HG02973 (cell line): ENCODE data around the gene MLLT11.
"Not testable (repeated sequence)": the region's sequence is repeated elsewhere in the genome, so short reads cannot be mapped to it uniquely, and the experiment has no call there.

Experiments used
- ATAC-seq: cut with Tn5 transposase; IDR thresholded peaks from one replicate; pipeline ENCODE4 v1.9.1; 2021; ENCODE audit warnings: moderate library complexity; ENCODE audit not compliant: unreplicated experiment

Gene MLLT11

DNA sequence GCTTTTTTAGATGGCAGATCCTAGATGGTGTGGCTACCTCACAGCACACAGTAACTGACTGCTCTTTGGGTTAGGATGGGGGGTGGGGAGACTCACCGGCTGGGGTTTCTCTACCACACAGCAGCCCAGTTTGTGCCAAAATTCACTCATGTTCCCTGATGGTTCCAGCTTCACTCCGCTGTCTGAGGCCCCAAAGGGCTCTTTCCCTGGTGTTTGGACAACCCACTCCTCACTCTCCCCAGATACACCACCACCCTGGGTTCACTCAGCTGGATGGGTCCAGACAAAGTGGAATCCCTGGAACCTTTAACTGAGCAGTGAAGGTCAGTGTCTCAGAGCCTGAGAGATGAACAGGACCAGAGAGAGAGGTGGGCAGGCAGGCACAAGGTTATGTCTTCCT lies 4.6 kb upstream of the MLLT11 start:
- ATAC-seq = no peak

DNA sequence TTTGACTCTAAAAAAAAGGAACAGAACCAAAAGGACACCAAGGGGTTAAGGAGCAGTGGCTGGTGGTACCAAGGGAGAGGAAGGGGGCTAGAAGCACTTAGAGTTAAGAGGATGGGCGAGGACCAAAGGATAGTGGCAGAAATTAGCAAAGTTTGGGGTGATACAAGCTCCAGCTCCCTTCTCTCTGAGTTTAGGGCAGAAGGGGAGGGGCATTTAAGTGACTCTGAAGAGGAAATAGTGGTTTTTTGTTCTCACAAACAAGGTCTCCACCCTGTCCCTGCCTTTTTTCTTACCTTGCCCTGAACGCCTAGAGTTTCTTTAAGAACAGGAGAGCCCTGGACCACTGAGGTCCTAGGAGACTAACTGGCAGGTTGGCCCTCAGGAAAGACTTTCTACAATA lies 4.0 kb upstream of the MLLT11 start:
- no peak for ATAC-seq

DNA sequence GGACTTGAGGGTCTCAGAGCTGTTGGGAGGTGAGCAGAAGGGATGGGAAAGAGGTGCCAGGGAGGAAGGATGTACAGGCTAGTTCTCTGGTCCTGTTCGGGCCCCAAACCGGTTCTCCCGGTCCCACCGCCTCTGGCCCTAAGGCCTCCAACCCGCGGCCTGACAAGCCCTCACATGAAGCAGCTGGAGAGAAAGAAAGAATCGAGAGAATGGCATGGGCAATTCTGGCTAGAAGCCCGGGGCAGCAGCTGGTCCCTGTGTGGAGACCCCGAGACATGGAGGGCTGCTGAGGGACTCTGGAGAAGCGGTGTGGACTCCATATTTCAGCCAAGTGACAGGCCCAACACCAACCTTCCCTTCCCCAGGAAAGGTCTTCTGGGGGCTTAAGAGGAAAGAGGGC lies 1.5 kb upstream of the MLLT11 start:
- ATAC-seq = no peak

DNA sequence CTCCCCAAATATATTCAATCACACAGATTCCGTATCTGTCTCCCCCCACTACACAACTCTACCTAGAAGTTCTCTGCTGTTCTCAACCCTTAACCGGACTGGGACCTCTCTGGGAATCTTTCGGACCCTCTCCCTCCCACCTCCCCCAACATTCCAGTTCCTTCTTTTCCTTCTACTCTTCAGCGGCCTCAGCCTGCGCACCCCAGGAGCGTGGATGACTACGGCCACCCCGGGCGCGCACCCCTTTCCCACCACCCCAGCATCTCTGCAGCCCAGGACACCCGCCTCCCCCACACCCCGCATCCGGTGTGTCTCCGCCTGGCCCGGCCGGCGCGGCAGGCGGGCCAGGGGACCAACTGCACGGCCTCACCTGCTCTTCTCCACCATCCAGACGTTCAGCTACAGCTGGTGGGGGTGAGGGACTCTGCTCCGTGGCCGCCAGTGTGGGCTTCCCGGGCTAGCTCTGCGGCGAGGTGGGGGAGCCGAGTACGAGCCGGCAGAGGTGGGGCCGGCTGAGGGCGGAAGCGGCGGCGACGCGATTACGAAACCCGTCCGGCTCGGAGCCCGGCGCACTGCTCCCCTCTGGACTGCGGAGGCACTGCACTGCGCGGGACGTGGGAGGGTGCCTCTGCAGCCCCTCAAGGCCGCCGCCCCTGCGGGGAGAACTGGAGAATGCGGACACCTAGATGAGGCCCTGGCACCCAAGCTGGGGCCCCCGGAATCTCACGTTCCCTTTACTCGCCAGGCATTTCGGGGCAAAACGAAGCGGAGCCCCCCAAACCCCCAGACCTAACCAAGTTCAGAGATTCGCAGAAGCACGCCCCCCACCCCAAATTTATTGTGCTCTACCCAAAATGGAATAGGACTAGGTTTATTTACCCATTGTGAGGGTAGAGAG lies 839 bp upstream of the MLLT11 start, which contains the start of gene CDC42SE1:
CDC42SE1 (minus strand) TSS at position 514 of the 898 bp plus-strand sequence. CDS start 3,892 bp downstream, outside the sequence.
- peak; percentile 71 for ATAC-seq

DNA sequence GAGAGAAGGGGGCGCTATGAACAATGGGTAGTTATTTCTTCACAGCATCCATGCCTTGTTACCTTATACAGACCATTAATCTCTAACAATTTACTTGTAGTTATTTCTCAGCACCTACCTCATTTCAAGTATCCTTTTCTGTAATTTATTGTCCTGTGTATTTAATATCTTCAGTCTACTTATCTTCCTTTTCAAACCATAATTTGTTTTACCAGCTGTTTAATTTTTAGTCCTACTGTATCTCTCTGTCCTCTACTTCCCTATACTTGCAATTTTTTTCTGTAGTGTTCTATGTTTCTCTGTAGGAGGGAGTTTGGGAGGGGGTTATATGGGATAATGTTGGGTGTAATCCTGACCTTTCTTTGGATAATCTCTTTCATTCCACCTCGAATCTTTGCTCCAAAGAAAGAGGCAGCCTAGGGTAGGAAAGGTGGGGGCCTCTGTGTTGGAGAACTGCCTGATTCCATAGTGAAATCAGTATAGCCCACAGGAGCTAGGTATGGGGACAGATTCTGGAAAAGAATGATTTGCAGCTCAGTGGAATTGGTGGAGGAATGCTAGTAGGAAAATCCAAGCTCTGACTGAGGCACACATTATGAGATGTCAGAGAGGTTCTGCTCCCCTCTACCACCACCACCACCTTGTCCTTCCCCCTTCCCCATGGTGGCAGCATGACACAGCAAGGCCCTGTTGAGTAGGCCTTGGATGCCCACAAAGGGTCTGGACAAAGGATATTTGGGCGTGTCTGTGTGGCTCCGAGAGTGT lies 642 bp downstream of the MLLT11 start:
- ATAC-seq = no peak

DNA sequence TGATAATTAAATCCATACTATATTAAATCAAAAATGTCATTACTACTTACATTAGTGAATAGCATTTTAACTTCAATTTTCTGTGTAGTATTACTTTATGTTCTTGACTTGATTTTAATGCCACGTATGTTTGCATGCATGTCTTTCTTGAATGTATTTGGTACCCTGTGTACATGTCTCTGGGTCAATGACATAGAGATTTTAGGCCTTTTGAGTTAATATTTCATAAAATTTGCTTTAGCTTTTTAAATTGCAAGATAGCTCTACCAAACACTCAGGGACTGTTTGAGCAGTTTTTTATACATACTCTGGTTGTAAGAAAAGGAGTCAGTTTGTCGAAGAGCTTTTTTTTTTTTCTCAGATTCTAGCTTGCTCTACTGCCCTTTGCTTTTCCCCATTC lies 1.5 kb downstream of the MLLT11 start:
- no peak for ATAC-seq

DNA sequence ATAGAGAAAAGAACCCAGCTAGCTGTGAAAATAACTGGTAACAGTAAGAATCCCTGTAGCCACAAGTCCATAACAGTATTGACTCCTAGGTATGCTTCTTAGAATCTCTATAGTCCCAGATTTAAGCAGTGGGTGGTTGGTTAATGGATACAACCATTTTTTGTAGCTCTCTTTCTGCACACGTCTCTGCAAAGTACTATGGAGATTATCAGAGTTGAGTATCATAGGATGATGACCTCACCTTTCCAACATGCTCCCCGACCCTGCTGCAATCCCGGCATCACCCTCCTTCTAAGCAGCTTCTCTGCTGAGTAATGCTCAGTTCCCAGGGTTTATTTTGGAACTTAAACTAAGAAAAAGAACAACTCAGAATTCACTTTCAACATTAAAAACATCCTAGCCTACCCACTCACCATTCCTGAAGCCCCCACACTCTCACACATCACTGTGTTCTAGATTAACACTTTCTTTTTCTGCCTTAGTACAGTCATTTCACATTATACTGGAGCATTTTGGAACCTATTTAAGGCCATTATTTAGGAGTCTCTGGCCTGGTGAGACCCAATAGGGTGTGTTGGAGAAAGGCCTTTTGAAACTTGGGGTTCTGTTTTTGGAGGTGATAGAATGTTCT lies 2.7 kb downstream of the MLLT11 start:
- no peak for ATAC-seq

DNA sequence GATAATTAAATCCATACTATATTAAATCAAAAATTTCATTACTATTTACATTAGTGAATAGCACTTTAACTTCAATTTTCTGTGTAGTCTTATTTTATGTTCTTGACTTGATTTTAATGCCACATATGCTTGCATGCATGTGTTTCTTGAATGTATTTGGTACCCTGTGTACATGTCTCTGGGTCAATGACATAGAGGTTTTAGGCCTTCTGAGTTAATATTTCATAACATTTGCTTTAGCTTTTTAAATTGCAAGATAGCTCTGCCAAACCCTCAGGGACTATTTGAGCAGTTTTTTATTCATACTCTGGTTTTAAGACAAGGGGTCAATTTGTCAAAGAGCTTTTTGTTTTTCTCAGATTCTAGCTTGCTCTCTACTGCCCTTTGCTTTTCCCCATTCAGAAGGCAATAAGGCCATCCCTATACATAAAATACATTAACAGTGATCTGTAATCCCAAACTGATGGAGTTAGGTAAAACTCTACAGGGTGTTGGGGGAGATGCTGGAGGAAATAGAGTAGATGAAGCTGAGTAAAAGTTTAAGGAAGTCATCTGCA lies 5.0 kb downstream of the MLLT11 start:
- no peak for ATAC-seq

DNA sequence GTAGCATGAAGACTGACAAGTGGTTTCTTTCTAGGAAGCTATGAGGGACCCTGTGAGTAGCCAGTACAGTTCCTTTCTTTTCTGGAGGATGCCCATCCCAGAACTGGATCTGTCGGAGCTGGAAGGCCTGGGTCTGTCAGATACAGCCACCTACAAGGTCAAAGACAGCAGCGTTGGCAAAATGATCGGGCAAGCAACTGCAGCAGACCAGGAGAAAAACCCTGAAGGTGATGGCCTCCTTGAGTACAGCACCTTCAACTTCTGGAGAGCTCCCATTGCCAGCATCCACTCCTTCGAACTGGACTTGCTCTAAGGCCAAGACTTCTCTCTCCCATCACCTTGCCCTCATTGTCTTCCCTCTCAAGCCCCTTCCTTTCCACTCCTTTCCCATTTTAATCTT lies 7.0 kb downstream of the MLLT11 start:
- ATAC-seq = no peak

DNA sequence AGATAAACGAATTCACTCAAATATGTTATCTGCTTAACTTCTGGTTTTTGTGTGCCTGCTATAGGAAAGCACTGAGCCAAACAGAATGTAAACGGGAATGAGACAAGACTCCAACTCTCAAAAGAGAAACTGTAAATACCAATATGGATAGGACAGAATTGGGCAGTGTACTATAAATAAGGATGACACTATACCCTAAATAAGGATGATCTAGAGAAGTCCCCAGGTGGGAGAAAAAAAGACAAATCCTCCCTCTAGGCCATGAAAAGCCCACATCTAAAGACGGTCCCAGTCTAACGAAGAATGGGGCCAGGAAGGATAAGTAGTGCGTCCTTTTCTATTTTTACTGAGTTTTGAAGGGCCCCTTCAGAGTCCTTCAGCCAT lies 8.9 kb downstream of the MLLT11 start:
- no peak for ATAC-seq

DNA sequence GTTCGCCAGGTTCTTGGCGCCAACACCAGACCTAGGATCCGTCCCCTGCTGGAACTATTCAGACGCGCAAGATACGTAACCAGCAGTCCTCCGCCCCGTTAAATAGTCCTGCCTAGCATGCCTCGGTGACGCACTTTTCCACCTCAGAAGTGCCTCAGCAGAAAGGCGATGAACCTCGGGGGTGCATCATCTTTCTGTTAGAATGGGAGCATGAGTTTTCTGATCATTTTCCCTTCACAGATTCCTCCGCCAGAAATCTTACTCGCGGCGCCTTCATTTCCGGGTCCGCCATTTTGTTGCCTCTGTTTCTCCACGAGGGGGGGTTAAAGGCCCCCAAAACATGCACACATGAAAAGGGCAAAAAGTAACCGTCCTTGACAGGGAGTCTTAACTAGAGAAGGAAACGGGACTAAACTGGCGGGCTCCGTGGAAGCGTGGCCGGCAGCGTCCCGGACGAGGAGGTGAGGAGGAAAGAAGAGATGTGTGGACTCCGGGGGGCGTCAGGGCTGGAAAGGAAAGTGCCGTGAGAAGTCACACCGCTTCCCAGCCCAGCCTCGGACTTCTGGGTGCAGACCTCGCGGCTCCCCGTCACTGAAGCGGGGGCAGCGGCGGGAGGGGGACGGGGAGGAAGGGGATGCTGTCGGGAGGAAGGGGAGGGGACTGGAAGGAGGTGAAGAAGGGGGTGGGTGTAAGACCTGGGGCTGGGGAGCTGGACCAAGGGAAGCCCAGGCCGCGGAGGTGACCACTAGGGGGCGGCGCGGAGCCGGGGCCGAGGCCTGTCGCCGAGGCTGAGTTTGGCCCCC lies 10.5 kb downstream of the MLLT11 start, which contains the start of gene GABPB2:
GABPB2 (plus strand) TSS at position 288 of the 803 bp plus-strand sequence. CDS start 17,429 bp downstream, outside the sequence.
- ATAC-seq = peak; percentile 67

DNA sequence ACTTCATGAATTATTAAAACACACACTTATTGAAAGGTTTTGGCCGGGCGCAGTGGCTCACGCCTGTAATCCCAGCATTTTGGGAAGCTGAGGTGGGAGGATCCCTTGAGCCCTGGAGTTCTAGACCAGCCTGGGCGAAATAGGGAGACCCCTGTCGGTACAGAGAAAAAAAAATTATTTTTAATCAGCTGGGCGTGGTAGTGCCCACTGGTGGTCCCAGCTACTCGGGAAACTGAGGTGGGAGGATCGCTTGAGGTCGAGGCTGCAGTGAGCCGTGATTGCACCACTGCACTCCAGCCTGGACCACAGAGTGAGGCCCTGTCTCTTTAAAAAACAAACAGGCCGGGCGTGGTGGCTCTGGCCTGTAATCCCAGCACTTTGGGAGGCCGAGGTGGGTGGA lies 12.0 kb downstream of the MLLT11 start:
- ATAC-seq = no peak

DNA sequence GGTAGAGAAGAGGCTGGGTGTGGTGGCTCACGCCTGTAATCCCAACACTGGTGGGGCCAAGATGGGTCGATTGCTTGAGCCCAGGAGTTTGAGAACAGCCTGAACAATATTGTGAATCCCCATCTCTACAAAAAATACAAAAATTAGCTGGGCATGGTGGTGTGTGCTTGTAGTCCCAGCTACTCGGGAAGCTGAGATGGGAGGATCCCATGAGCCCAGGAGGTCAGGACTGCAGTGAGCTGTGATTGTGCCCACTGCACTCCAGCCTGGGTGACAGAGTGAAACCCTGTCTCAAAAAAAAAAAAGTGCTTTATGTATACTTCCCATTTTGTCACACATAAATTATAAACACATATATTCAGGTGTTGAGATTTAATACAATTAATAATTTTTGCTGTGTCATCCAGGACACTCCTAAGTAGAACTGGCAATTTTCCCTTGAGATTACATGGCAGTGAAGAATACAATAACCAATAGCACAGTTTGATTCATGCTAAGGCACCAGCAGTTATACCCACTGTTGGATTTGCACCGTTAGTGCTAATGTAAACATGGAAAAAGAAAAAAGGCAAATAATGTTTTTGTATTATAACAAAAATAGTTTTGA lies 25.9 kb downstream of the MLLT11 start:
- ATAC-seq = no peak

DNA sequence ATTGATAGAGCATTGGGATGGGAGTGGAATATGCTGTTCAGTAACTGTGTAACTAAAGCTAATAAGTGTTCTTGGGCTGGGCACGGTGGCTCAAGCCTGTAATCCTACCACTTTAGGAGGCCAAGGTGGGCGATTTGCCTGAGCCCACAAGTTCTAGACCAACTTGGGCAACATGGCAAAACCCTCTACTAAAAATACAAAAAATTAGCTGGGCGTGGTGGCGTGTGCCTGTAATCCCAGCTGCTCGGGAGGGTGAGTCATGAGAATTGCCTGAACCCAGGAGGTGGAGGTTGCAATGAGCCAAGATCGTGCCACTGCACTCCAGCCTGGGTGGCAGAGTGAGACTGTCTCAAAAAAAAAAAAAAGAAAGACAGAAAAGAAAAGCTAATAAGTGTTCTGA lies 37.2 kb downstream of the MLLT11 start:
- ATAC-seq = not testable (repeated sequence)

DNA sequence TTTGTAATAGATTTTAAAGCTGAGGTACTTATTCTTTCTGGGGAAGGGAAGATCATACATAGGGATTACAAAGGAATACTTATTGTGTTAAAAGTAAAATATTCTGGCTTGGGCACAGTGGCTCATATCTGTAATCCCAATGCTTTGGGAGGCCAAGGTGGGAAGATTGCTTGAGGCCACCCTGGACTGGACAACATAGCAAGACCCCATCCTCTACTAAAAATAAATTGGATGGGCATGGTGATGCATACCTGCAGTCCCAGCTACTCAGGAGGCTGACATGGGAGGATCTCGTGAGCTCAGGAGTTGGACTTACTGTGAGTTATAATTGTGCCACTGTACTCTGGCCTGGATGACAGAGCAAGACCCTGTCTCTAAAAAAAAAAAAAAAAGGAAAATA lies 37.9 kb downstream of the MLLT11 start:
- ATAC-seq = no peak

DNA sequence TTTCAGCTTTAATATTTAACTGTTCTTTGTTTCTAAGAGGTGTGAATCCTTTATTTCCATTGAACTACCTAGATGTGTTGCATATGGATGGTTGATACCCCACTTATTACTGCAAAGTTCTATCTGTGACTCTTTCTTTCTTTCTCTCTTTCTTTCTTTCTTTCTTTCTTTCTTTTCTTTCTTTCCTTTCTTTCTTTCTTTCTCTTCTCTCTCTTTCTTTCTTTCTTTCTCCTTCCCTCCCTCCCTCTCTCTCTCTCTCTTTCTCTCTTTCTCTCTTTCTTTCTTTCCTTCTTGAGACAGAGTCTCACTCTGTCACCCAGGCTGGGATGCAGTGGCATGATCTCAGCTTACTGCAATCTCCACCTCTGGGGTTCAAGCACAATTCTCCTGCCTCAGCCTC lies 44.4 kb downstream of the MLLT11 start:
- no peak for ATAC-seq

DNA sequence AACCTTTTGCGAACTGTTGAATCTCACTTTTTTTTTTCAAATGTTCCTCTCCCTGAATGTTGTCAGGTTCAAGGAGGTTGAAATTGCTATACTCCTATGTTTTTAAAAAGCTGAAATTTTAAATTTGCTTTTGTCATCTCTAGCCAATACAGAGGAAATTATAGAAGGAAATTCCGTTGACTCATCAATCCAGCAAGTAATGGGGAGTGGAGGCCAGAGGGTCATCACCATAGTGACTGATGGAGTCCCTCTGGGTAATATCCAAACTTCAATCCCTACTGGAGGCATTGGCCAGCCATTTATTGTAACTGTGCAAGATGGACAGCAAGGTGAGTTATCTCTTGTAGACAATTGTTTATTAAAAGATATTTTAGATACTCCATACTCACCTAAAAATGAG lies 46.7 kb downstream of the MLLT11 start:
- ATAC-seq = no peak

DNA sequence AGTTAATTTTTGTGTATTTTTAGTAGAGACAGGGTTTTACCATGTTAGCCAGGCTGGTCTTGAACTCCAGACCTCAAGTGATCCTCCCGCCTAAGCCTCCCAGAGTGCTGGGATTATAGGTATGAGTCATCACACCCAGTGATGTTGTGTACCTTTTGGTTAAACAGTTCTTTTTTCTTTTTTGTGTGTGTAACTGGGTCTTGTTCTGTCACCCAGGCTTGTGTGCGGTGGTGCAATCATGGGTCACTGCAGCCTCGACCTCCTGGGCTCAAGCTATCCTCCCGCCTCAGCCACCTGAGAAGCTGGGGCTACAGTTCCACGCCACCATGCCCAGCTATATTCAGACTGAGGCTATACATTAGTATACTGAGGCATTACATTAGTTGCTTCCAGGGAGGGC lies 48.1 kb downstream of the MLLT11 start:
- no peak for ATAC-seq

DNA sequence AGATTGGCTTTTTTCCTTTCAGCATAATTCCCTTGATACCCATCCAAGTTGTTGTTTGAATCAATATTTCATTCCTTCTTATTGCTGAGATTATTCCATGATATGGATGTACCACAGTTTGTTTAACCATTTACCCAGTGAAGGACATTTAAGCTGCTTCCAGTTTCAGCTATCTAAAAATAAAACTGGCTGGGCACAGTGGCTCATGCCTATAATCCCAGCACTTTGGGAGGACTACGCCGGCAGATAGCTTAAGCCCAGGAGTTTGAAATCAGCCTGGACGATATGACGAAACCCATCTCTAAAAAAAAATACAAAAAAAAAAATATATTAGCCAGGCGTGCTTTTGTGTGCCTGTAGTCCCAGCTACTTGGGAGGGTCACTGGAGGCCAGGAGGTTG lies 53.7 kb downstream of the MLLT11 start:
- no peak for ATAC-seq
